A549 (cell line): ENCODE data around the gene PPHLN1.

Source experiments
- EP300 ChIP-seq, 2 experiments: fragments of >200 bp; sonication (Bioruptor Twin); formaldehyde crosslinking; IDR thresholded peaks; 2 replicates in 1 of 2; 3 replicates in 1 of 2; pipeline ENCODE4 v1.6.1; 2016 to 2017
- ESRRA ChIP-seq: fragments of 150-350 bp; IDR thresholded peaks from 2 replicates; pipeline ENCODE4 v1.6.1; 2014; ENCODE audit warnings: mild to moderate bottlenecking, low read length, borderline replicate concordance
- KDM1A ChIP-seq: fragments of 200-600 bp; sonication (generic); IDR thresholded peaks from 2 replicates; pipeline ENCODE4 v1.6.1; 2016; ENCODE audit warnings: low read depth, mild to moderate bottlenecking
- POLR2A ChIP-seq: IDR thresholded peaks from 2 replicates; pipeline ENCODE4 v1.6.1; 2012; ENCODE audit warnings: mild to moderate bottlenecking, low read length
- RAD21 ChIP-seq, 2 experiments: fragments of >200 bp in 1 of 2; sonication (Bioruptor Twin) in 1 of 2; formaldehyde crosslinking in 1 of 2; IDR thresholded peaks in 1 of 2; conservative IDR thresholded peaks in 1 of 2; 2 replicates in 1 of 2; 3 replicates in 1 of 2; pipeline ENCODE4 v1.6.1; 2012 to 2018; ENCODE audit warnings: inconsistent platforms in 1 of 2
- RNF2 ChIP-seq: fragments of 200-600 bp; sonication (generic); IDR thresholded peaks from 2 replicates; pipeline ENCODE4 v1.6.1; 2016; ENCODE audit warnings: low read depth, mild to moderate bottlenecking, antibody characterized with exemption, moderate library complexity, borderline replicate concordance
- SMC3 ChIP-seq: fragments of >200 bp; sonication (Bioruptor Twin); formaldehyde crosslinking; IDR thresholded peaks from 3 replicates; pipeline ENCODE4 v1.6.1; 2018; ENCODE audit warnings: inconsistent platforms
- ZFP36 ChIP-seq: fragments of 450-650 bp; IDR thresholded peaks from 2 replicates; pipeline ENCODE4 v1.6.1; 2014; ENCODE audit warnings: borderline replicate concordance; ENCODE audit not compliant: partially characterized antibody
- TF ChIP-seq, protein P1 (sequence below): fragments of 200-600 bp; sonication (generic); IDR thresholded peaks from 2 replicates; pipeline ENCODE4 v1.6.1; 2016; ENCODE audit warnings: antibody characterized with exemption, mild to moderate bottlenecking, moderate library complexity
- TF ChIP-seq, protein P2 (sequence below): fragments of 150-350 bp; IDR thresholded peaks from 2 replicates; pipeline ENCODE4 v1.6.1; 2014; ENCODE audit warnings: low read depth, mild to moderate bottlenecking, low read length
- TF ChIP-seq, protein P3 (sequence below): fragments of 450-650 bp; IDR thresholded peaks from 2 replicates; pipeline ENCODE4 v1.6.1; 2014; ENCODE audit warnings: antibody characterized with exemption
- TF ChIP-seq, protein P4 (sequence below): fragments of >200 bp; sonication (Bioruptor Twin); formaldehyde crosslinking; IDR thresholded peaks from 3 replicates; pipeline ENCODE4 v1.5.1; 2016
- TF ChIP-seq, protein P5 (sequence below): fragments of >200 bp; sonication (Bioruptor Twin); formaldehyde crosslinking; IDR thresholded peaks from 3 replicates; pipeline ENCODE4 v1.6.1; 2016

DNA sequence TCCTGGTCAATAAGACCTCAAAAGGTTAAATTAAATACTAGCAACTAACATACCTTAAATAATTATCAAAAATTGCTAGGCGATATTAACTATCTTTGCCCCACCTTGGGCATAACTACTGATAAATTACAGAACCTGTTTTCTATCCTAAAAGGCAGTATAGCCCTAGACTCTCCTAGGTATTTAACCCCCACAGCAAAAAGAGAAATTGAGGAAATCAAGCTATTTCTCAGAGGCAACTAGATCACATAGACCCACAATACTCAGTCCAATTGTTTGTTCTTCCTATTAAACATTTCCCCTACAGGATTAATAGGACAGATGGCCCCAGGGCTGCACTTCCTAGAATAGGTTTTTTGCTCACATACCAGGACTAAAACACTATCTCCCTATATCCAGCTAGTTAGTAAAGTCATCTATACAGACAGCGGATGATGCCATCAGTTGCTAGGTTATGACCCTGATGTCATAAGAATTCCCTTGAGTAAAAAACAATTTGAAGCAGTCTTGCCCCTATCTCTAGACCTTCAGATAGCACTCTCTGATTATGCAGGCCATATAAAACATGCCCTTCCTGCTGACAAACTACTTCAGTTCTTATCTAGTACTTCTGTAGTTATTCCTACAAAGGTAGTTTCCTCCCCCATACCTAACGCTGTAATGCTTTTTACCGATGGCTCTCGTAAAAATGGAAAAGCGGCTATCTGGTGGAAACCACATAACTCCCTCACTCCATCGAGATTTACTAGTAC lies 118.4 kb downstream of the PPHLN1 start:
- TF ChIP-seq KDM1A, result no peak
- TF ChIP-seq, protein P1, sequence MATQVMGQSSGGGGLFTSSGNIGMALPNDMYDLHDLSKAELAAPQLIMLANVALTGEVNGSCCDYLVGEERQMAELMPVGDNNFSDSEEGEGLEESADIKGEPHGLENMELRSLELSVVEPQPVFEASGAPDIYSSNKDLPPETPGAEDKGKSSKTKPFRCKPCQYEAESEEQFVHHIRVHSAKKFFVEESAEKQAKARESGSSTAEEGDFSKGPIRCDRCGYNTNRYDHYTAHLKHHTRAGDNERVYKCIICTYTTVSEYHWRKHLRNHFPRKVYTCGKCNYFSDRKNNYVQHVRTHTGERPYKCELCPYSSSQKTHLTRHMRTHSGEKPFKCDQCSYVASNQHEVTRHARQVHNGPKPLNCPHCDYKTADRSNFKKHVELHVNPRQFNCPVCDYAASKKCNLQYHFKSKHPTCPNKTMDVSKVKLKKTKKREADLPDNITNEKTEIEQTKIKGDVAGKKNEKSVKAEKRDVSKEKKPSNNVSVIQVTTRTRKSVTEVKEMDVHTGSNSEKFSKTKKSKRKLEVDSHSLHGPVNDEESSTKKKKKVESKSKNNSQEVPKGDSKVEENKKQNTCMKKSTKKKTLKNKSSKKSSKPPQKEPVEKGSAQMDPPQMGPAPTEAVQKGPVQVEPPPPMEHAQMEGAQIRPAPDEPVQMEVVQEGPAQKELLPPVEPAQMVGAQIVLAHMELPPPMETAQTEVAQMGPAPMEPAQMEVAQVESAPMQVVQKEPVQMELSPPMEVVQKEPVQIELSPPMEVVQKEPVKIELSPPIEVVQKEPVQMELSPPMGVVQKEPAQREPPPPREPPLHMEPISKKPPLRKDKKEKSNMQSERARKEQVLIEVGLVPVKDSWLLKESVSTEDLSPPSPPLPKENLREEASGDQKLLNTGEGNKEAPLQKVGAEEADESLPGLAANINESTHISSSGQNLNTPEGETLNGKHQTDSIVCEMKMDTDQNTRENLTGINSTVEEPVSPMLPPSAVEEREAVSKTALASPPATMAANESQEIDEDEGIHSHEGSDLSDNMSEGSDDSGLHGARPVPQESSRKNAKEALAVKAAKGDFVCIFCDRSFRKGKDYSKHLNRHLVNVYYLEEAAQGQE, result no peak
- TF ChIP-seq, protein P2, sequence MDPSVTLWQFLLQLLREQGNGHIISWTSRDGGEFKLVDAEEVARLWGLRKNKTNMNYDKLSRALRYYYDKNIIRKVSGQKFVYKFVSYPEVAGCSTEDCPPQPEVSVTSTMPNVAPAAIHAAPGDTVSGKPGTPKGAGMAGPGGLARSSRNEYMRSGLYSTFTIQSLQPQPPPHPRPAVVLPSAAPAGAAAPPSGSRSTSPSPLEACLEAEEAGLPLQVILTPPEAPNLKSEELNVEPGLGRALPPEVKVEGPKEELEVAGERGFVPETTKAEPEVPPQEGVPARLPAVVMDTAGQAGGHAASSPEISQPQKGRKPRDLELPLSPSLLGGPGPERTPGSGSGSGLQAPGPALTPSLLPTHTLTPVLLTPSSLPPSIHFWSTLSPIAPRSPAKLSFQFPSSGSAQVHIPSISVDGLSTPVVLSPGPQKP, result no peak
- TF ChIP-seq, protein P3, sequence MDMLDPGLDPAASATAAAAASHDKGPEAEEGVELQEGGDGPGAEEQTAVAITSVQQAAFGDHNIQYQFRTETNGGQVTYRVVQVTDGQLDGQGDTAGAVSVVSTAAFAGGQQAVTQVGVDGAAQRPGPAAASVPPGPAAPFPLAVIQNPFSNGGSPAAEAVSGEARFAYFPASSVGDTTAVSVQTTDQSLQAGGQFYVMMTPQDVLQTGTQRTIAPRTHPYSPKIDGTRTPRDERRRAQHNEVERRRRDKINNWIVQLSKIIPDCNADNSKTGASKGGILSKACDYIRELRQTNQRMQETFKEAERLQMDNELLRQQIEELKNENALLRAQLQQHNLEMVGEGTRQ, result no peak
- no peak for TF ChIP-seq EP300 (IDR thresholded peaks at IDR 0.05)
- TF ChIP-seq ESRRA, result no peak
- no peak for TF ChIP-seq RAD21 (conservative IDR thresholded peaks at IDR 0.05 in 1 of 2, IDR thresholded peaks at IDR 0.05 in 1 of 2)
- TF ChIP-seq, protein P4, sequence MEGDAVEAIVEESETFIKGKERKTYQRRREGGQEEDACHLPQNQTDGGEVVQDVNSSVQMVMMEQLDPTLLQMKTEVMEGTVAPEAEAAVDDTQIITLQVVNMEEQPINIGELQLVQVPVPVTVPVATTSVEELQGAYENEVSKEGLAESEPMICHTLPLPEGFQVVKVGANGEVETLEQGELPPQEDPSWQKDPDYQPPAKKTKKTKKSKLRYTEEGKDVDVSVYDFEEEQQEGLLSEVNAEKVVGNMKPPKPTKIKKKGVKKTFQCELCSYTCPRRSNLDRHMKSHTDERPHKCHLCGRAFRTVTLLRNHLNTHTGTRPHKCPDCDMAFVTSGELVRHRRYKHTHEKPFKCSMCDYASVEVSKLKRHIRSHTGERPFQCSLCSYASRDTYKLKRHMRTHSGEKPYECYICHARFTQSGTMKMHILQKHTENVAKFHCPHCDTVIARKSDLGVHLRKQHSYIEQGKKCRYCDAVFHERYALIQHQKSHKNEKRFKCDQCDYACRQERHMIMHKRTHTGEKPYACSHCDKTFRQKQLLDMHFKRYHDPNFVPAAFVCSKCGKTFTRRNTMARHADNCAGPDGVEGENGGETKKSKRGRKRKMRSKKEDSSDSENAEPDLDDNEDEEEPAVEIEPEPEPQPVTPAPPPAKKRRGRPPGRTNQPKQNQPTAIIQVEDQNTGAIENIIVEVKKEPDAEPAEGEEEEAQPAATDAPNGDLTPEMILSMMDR, result no peak
- no peak for TF ChIP-seq RNF2
- no peak for TF ChIP-seq ZFP36
- TF ChIP-seq POLR2A, result no peak
- TF ChIP-seq, protein P5, sequence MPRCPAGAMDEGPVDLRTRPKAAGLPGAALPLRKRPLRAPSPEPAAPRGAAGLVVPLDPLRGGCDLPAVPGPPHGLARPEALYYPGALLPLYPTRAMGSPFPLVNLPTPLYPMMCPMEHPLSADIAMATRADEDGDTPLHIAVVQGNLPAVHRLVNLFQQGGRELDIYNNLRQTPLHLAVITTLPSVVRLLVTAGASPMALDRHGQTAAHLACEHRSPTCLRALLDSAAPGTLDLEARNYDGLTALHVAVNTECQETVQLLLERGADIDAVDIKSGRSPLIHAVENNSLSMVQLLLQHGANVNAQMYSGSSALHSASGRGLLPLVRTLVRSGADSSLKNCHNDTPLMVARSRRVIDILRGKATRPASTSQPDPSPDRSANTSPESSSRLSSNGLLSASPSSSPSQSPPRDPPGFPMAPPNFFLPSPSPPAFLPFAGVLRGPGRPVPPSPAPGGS, result no peak
- TF ChIP-seq SMC3, result no peak
